GM12864 (cell line): ENCODE results near the gene MPP3.

Source experiments
- DNase-seq: peaks from one replicate; pipeline ENCODE4 v3.0.0-alpha.2; 2011; ENCODE audit warnings: low read depth
- H3K4me3 ChIP-seq: 2 replicates; pipeline ENCODE4 v1.5.1; 2011; ENCODE audit warnings: mild to moderate bottlenecking, low read depth, low read length, control low read depth
- TF ChIP-seq, protein P1 (sequence below): IDR thresholded peaks from 2 replicates; pipeline ENCODE4 v1.5.1; 2011; ENCODE audit warnings: low read depth, mild to moderate bottlenecking, moderate library complexity, low read length, control low read depth, inconsistent platforms; ENCODE audit errors: missing control alignments

The MPP3 gene, protein sequence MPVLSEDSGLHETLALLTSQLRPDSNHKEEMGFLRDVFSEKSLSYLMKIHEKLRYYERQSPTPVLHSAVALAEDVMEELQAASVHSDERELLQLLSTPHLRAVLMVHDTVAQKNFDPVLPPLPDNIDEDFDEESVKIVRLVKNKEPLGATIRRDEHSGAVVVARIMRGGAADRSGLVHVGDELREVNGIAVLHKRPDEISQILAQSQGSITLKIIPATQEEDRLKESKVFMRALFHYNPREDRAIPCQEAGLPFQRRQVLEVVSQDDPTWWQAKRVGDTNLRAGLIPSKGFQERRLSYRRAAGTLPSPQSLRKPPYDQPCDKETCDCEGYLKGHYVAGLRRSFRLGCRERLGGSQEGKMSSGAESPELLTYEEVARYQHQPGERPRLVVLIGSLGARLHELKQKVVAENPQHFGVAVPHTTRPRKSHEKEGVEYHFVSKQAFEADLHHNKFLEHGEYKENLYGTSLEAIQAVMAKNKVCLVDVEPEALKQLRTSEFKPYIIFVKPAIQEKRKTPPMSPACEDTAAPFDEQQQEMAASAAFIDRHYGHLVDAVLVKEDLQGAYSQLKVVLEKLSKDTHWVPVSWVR

GRCh38 chr17:43832976-43833829 is at the start of gene MPP3:
Gene MPP3 (minus strand): TSS chr17:43833146. CDS start chr17:43831906, 1,240 bp downstream.
- TF ChIP-seq, protein P1, sequence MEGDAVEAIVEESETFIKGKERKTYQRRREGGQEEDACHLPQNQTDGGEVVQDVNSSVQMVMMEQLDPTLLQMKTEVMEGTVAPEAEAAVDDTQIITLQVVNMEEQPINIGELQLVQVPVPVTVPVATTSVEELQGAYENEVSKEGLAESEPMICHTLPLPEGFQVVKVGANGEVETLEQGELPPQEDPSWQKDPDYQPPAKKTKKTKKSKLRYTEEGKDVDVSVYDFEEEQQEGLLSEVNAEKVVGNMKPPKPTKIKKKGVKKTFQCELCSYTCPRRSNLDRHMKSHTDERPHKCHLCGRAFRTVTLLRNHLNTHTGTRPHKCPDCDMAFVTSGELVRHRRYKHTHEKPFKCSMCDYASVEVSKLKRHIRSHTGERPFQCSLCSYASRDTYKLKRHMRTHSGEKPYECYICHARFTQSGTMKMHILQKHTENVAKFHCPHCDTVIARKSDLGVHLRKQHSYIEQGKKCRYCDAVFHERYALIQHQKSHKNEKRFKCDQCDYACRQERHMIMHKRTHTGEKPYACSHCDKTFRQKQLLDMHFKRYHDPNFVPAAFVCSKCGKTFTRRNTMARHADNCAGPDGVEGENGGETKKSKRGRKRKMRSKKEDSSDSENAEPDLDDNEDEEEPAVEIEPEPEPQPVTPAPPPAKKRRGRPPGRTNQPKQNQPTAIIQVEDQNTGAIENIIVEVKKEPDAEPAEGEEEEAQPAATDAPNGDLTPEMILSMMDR = no peak
- DNase-seq = no peak
- H3K4me3 ChIP-seq = no peak within 1 kb of the TSS

DNA sequence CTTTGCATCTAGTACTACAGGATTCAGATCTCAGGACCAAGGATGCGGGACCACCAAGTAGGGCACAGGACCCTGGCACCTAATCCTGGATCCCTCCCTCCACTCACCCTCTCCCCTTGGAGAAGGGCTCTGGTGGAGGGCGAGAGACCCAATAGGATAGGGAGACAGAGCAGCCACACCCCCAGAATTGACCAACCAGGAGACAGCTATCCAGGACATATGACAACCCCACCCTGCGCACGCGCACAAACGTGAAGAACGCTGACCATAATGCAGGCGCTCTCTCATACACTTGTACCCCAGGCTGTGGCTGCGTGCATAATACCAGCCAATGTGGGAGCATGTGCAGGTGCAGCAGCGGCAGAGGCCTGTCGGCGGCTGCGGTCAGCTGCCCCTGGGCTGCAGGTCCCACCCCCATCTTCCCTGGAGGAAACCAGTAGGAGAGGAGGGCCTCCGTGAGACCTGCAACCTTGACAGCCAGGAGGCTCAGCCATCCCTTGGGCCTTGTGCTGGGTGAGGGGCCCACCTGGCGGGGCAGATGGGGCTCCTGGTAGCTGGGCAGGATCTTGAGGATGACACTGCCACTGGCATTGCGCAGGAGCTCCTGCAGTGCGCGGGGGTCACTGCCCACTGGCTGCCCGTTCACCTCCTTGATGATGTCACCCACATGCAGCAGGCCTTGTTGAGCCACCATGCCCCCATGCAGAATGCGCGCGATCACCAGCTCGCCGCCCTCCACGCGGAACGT is 49.0 kb upstream of the MPP3 start:
- H3K4me3 ChIP-seq = no peak overlapping the region
- TF ChIP-seq, protein P1 = no peak
- no peak for DNase-seq

DNA sequence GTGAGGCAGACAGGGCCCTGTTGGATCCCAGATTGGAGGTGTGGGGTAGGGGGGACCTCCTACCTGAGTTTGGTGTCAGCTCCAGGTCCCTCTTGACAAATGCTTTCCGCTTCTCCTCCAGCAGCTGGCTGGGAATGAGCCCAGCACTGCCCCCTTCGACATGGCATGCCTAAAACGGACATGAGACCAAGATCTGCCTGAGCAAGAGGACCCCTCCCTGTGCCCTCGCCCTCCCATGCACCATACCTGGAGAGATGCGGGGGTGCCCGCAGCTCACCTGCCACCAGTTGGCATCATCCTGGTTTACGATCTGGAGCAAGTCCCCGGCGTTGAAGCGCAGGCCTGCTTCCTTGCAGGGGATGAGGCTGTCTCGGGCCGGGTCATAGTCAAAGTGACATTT is 48.2 kb upstream of the MPP3 start:
- H3K4me3 ChIP-seq = no peak overlapping the region
- no peak for DNase-seq
- TF ChIP-seq, protein P1 = no peak

DNA sequence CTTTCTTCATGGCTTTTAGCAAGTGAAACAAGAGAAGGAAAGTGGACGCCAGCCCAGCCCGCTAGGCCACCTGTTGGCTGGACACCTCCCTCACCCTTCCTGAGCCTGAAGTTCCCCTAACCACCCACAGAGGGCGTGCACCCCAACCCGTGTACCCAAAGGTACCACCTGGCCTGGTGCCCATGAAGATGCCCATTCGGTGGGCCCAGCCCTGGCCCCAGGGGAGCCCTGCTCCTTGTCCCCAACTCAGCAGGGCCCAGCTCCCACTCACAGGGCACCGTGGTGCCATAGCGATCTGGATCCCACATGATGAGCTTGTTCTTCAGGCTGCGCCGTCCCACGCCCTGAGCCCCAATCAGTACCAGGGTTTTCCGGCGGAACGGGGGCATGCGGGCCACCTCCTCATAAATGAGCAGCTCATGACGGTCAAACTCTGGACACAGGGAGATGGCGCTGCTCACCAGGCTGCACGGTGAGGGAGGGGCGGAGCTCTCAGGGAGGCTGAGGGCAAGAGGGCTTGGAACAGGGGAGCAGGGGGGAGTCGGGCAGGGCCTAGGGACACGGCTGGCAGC is 47.6 kb upstream of the MPP3 start:
- no peak for DNase-seq
- H3K4me3 ChIP-seq = no peak overlapping the region
- TF ChIP-seq, protein P1 = peak; percentile 92

DNA sequence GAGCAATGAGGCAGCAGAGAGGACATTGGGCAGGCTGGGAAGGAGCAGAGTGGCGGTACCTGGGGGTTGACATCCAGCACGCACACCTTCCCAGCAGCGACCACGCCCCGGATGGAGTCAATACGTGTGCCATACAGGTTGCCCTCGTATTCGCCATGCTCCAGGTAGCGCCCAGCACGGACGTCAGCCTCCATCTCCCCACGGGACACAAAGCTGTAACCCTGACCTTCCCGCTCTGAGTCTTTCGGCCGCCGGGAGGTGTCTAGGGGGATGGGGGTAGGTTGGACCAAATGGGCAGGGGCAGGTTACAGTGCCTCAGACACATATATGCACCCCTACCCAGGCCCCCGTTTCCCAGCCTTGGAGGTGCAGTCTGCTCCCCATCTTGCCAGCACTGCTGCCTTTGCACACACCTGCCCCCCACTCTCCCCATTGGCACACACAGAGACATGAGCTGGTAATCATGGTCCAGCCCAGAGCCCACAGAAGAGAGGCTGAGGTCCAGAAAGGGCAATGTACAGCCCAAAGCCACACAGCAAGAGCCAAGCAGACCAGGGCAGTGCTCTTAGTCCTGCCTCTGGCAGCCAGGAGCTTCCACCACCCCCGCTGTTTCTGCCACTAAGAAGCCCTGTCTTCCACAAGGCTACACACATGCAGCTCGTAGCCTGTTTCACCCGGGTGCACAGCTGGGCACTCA is 46.9 kb upstream of the MPP3 start:
- TF ChIP-seq, protein P1 = no peak
- H3K4me3 ChIP-seq = no peak overlapping the region
- no peak for DNase-seq
